NCI-H446 treated with DMSO at 0.1 percent for 48 hours (cell line): ENCODE measurements around the gene GRIK4.
A peak's percentile ranks its signal among the peaks of the same experiment; 100 is the strongest.

ENCODE experiments used
- DNase-seq: peaks from one replicate; lab custom pipeline; 2025; lab: John Stamatoyannopoulos, UW

GRIK4 gene

DNA sequence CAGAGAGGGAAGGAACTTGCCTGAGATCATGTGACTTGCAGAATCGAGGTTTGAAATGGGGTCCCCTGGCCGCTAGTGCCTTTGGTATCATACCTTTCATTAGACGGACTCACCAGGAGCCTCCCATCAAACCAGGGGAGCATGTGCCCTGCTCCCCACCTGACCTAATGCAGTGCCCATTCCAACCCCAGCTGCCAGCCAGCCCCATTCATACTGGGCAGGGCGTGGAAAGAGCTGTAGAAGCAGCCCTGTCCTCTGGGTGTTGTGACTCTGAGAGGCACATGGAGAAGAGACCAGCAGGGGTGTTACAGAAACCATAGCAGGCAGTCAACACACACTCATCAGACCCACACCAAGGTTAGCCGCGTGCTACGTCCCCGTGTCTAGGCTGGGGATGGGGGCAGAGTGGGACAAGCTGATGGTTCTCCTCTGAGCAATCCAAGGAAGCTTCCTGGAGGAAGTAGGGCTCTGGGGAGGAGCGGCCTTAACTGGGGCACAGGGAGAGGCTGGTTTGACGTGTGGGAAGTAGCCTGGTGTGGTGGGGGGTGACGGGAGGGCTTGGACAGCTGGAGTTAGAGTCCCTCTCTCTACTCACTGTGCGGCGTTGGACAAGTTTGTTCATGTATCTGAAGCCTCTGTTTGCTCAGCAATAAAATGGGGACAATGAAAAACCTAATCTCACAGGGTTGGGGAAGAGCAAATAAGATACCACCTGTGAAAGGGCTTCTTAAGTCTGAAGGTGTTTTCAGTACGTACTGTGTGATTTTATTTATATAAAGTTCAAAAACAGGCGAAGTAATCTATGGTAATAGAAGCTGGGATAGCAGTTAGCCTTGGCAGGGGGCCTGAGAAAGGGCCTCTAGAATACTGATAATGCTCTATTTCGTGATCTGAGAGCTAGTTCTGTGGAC is 14.0 kb downstream of the GRIK4 start:
- DNase-seq: no peak

DNA sequence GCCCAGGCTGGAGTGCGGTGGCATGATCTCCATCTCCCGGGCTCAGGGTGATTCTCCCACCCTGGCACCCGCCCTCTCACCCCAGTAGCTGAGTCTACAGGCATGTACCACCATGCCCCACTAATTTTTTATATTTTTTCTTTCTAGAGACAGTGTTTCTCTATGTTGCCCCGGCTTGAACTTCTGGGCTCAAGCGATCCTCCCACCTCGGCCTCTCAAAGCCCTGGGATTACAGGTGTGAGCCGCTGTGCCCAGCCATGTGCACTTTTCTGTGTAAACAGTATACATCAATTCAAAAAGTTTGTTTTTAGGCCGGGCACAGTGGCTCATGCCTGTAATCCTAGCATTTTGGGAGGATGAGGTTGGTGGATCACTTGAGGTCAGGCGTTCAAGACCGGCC is 14.7 kb downstream of the GRIK4 start:
- no peak for DNase-seq

DNA sequence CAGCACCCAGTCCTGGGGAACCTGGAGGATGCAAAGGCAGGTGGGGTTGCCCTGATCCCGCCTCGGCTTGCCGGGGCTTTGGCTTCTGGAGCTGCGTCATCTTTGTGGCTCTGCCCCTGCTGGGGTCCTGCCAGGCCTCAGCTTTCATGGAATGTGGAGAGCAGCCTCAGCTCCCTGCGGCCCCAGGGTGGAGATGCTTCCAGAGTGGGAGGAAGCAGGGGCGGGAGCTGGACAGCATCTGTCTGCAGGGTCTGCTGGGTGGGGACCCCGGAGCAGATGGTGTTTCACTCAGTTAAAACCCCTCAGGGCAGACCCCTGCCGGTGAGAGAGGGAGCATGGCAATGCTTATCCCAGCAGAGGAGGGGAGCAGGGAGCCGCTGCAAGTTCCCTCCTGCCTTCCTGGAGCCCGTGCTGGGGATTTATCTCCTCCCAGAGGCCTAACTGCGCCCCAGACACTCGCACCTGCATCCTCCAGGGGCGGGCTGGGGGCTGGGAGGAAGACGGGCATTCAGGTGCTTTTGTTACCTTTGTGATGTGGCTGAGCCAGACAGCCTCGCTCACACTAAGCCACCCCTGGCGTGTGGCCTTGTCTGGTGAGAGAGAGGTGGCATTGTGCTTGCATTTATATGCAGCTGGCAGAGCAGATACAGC is 15.7 kb downstream of the GRIK4 start:
- DNase-seq: no peak

DNA sequence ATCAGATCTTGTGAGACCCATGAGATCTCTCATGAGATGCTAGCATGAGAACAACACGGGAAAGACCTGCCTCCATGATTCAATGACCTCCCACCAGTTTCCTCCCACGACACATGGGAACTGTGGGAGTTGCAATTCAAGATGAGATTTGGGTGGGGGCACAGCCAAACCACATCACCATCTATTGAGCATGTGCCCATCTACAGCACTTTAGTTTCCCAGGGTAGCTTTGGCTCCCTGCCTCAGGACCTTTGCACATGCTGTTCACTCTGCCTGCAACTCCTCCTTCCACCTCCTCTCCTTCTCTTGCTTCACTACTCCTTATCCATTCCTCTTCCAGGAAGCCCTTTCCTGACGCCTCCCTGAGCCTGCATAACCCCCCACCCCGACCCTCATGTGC is 17.2 kb downstream of the GRIK4 start:
- DNase-seq: no peak

DNA sequence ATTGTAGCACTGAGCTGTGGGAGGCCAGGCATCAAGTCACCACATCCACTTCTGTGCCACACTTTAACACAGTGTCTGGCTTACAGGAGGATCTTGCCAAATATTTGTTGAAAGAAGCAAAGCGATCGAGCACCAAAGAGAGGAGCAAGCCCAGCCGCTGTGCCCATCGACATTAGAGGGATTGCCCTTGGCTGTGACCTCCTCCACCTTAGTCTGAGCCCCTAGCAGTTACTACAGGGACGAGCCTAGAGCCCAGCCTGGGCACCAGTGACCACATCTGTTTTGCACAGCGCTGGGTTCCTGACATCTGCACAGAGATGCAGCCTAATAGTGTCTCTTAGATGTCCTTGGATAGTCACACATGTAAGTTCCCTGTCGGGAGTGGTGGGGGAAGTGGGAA is 17.7 kb downstream of the GRIK4 start:
- no peak for DNase-seq

DNA sequence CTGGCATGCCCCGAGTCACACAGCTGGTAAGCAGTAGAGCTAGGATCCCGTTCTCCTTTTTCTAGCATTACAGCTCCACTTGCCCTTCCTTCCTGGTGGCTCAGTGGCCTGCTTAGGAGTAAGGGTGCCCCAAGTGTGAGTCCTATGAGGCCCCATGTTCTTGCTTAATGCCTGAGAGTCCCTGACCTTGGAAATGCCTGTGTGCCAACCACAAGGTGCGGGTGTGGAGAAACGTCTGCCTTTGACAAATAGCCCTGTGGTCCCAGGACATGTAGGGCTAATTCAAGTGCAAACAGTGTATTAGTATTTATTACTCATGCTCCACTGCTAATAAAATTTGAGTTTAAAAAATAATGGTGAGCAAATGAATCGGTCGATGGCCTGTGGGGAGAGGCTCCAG is 18.4 kb downstream of the GRIK4 start:
- no peak for DNase-seq

DNA sequence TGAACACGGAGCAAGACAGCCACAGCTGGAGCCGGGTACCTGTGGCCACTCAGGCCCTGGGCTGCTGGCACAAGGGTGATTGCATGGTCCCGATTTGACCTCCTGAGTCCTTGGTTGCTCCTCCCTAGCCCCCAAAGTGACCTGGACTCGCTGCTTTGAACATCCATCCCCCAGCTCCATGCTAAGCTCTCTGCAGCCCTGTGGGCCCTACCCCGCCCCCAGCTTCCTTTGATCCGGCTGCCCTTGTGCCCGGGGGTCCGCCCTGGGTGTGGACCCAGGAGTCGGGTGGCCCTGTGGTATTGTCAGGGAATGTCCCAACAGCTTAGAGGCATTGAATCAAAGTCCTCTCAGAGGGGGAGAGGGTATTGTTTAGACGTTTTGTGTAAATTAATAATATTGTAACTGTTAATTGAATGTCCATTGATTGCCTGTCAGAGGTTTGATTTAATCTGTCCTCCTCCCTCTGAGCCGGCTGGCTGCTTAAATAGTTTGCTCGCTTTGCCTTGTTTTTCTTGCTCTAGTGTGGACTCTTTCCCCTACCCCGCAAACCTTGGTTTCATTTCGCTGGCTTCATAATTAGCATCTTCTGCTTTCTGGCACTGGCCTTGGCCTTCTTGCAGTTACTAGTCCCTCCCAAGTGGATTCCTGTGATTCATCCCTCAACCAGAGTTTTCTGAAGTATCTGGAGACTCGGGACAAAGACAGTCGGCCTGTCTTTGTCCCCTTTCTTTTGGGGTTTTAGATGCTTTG is 20.7 kb downstream of the GRIK4 start:
- DNase-seq: no peak

DNA sequence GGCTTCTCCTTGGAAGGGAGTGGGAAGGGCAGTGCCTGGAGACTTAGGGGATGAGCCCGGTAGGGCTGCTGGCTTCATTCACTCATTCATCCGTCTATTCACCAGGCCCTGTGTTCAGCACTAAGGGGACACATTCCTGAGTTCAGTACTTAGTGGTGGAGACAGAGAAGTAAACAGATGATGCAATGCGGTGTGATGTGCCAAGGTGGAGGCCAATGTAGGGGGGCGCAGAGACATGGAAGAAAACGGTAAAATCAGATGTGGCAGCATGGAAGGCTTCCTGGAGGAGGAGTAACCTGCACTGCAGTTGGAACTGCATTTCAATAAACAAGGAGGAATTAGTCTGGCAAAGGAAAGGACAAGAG is 21.3 kb downstream of the GRIK4 start:
- no peak for DNase-seq

DNA sequence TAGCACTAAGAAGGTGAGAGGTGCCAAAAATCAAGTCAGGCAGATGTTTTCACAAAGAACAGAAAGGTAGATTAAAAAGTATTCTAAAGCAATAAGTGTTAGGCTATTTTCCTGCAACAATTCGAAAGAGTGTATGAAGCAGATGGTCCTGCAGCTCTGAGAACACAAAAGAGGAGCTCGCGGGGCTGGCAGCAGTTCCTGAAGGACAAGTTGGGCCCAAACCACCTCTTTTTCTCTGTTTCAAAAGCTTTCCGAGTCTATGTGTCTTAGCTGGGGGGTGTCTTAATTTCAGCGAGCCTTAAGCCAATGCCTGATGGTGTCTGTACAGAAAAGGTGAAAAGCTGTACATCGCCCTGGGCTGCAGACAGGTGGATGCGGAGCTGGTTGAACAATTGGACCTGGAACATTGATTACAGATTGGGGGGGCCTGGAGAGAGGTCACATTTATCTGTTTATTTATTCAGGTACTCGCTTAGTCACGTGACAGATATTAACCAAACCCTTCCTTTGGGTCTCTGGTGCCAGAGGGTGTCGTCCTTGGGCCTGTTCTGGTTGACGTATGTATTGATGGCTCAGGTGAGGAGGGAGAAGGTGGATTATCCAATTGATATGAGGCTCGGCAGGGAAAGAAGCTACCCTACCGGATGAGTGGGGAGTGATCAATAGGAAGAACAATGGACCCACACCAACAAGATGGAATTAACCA is 24.7 kb downstream of the GRIK4 start:
- DNase-seq: peak; percentile 22

DNA sequence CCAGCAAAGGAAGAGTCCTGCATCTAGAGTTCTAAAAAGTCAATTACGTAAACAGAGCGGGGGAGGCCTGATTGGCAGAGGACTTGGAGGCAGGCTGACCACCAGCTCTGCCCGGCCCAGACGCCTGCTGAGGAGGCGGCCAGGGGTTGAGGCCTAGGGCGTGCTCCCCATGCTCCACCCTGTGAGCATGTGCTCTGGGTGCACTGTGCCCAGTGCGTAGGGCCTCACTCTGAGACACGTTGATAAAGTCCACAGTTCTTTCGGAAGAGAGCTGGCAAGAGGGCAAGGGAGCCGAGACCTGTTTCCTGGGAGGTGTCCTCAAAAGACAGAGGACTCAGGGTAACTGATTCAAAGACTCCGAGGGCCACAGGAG is 25.2 kb downstream of the GRIK4 start:
- no peak for DNase-seq

DNA sequence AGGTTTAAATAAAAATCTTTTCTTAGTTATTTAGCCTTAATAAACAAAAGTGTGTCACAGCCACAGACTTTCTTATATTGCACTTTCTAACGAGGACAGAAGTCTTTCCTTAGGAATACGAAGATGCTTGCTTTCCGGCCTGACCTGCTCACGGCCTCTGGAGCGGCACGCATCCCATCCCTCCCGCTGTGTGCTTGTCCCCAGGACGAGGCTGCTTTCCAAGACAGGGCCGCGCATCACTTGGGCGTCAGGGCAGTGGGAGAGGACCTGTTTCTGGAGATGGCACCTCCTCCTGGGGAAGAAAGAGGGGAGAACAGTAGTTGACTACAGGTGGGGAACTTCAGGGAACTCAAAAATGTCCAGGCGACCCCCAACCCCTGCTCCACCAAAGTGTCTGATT is 26.4 kb downstream of the GRIK4 start:
- no peak for DNase-seq

DNA sequence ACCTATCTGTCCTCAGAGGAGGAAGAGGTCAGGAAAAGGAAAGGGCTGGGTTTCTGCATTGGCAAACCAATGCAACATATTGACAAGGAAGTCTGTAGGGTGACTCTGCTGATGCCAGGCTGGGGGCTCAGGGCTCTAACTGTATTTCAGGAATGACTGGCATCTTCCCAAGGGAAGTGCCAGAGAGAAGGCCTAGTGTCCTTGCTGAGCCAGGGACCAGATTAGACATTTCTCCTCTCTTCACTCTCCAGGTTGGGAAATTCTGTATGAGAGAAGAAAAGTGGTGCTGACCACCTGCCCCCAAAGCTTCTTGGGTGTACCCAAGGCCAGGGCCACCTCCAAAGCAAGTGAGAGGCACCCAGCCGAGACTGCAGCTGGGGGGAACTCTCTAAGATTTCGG is 27.2 kb downstream of the GRIK4 start:
- DNase-seq: no peak

DNA sequence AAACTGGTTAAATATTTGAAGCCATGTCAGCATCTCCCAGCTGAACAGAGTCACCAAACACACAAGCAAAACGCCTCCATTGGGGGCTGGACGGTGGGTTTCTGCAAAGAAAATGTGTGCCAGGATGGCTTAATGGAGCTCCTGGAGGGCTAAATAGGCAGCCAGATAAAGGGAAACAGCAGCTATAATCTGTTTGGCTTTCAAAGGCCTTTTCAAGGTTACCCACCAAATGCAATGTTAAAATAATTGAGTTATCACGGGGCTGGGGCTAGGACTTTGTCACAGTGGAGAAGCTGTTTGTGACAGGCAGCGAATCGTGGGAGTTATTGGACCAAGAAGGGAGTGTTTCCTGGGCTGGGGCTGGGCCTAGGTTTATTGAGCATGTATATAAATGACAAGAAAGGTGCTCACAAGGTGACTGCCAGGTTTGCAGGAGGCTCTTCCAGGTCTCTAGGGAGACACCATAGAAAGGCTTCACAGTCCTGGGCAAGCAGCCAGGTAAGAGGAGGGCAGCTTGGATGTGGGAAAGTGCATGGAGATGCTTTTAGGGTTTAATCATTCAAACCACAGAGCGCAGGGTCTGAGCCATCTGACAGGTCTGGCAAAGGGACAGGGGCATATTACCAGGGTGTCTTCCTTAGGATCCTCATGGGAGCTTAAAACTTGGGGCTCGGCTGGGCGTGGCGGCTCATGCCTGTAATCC is 28.3 kb downstream of the GRIK4 start:
- DNase-seq: peak; percentile 60

DNA sequence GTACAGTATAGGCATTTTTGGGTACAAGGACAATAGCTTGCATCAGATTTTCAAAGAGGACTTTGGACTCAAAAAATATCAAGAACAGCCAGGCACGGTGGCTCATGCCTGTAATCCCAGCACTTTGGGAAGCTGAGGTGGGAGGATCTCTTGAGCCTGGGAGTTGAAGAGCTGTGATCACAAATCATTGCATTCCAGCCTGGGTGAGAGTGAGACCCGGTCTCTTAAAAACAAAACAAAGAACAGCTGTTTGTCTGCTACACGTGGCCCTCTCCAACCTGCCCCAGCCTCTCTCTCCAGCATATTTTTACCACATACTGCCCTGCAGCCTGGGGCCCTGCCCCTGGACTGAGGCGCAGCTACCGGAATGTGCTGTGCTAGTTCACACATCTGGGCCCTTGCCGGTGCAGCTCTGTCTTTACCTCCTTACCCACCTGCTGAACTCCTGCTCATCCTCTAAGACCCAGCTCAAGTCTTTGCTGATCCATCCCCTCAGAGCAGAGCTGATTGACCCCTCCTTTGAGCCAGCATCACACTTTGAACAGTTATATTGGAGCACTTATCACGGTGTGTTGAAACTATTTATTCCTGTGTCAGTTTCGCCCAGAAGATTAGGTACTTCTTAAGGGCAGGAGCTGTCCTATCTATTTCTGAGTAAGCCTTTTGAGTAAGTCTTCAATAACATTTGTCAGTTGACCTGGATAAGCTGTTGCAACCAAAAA is 29.4 kb downstream of the GRIK4 start:
- no peak for DNase-seq

DNA sequence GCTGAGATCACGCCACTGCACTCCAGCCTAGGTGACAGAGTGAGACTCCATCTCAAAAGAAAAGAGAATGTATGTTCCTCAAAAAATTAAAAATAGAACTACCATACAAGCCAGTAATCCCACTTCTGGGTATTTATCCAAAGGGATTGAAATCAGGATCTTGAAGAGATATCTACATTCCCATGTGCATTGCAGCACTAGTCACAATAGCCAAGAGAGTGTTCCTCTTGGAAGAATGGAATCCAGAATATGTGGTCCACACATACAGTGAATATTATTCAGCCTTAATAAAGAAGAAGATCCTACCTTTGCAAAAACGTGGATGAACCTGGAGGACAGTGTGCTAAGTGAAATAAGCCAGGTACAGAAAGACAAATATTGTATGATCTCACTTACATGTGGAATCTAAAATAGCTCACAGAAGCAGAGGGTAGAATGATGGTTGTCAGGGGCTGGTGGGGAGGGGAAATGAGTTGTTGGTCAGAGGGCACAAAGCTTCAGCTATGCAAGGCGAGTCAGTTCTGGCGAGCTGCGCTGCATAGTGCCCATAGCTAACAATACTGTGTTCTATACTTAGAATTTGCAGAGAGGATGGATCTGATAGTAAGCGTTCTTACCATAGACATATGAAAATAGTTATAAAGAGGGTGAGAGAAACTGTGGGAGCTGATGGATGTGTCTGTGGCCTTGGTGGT is 32.1 kb downstream of the GRIK4 start:
- DNase-seq: no peak

DNA sequence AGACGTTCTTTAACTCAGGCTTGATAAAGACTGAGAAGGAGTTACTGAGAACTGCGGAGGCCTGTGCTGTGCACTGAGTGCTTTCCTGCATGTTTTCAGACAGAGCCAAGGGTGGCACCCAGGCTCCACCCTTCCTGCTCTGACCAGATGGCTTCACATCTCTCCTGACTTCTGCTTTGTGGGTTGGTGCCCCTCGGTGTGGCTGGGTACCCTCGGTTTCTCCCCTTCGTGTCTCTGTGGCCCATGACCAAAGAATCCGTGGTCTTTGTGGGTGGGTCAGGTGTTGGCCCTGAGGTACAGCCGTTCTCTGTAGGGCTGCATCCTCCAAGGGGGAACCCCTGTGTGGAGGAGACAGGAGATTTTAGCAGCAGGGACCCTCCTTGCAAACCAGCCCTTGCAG is 34.3 kb downstream of the GRIK4 start:
- DNase-seq: no peak

DNA sequence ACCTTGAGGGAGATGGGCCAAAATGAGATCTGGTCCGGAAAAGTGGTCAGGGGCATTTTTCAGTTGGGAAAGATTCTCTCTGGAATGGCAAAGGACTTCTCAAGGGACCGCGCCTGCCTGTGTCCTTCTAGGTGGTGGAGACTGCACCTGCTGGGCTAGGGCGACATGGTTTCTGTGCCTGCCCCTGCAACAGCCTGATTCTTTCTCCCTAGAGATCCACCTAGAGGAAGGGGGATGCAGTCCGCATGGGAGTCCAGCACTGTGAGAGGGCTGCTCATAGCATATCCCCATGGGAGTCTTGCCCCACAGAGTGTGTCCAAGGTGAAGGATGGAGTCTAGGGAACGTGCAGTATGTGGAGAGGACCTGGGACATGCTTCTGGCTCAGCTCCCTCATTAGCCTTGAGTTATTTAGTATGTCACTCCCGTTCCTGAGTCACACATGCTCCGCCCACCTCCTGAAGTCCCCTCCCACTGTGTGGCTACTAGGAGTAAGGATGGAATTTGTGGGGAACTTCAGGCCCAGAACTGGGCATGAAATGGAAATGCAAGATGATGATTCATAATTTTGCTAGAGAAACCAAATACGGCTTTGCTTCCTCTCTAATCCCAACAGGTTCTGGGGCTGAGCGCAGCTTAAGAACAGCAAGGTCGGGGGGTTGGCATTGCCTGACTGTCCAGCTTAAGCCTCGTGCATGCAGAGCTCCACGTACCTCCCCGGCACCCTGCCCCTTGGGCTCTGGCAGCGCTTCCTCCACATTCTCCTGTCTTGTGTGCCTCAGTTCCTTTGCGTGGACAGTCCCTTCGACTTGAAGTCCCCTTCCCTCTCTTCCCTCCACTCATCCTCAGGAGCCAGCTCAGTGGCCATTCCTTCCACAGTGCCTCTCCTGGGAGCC is 35.0 kb downstream of the GRIK4 start:
- peak; percentile 19 for DNase-seq

DNA sequence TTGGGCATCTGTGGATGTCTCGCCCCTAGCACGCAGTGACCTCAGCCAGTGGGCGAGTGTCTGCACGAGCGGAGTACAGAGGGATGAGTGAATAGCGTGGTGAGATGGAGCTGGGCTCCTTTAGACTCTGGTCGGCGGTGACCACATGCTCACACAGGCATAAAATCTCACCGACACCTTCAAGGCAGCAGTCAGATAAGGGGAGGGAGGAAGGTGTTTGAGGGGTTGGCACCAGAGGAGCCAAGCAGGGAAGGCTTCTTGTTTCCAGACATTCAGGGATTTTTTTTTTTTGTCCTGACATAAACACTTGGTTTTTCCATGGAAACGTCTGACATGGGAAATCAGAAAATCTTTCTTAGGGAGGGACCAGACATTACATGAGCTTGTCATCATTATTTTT is 35.8 kb downstream of the GRIK4 start:
- no peak for DNase-seq
